LNCaP clone FGC (cell line): Measurements from ENCODE around the gene KIAA0825.
A peak's percentile ranks its signal among the peaks of the same experiment; 100 is the strongest.

Source experiments
- DNase-seq: peaks from one replicate; pipeline ENCODE4 v3.0.0-alpha.2; 2011; ENCODE audit warnings: low read depth
- H3K4me3 ChIP-seq: 2 replicates; pipeline ENCODE4 v1.5.1; 2011; ENCODE audit warnings: mild to moderate bottlenecking, low read depth, low read length, control low read depth
- CTCF ChIP-seq: IDR thresholded peaks from 2 replicates; pipeline ENCODE4 v1.5.1; 2012; ENCODE audit warnings: mild to moderate bottlenecking; ENCODE audit not compliant: control insufficient read depth, insufficient read depth; ENCODE audit errors: extremely low read depth

The KIAA0825 gene

GRCh38 chr5:94196953-94197352, 421.5 kb downstream of the KIAA0825 start:
- no peak overlapping the region for H3K4me3 ChIP-seq
- no peak for DNase-seq
- TF ChIP-seq CTCF = no peak

GRCh38 chr5:94192658-94193391, 425.6 kb downstream of the KIAA0825 start:
- no peak overlapping the region for H3K4me3 ChIP-seq
- TF ChIP-seq CTCF = no peak
- no peak for DNase-seq

GRCh38 chr5:94191604-94192003, 426.8 kb downstream of the KIAA0825 start:
- no peak overlapping the region for H3K4me3 ChIP-seq
- DNase-seq = no peak
- TF ChIP-seq CTCF = no peak

- DNase-seq = no peak
- no peak for TF ChIP-seq CTCF
- no peak overlapping the region for H3K4me3 ChIP-seq
Measured at GRCh38 chr5:94188725-94189124, 429.7 kb downstream of the KIAA0825 start.

- no peak overlapping the region for H3K4me3 ChIP-seq
- no peak for TF ChIP-seq CTCF
- no peak for DNase-seq
Measured at GRCh38 chr5:94184870-94185269, 433.5 kb downstream of the KIAA0825 start.

GRCh38 chr5:94181895-94182294, 436.5 kb downstream of the KIAA0825 start:
- DNase-seq = no peak

More at GRCh38 chr5:94181895-94182294, 436.5 kb downstream of the KIAA0825 start:
- no peak overlapping the region for H3K4me3 ChIP-seq
- TF ChIP-seq CTCF = 0 out of 2 replicates have a peak, but pooled peaks have one; percentile 16
